Measurements from ENCODE around the gene DNAJA2. TPM values are rescaled to one million over a fixed set of nuclear protein-coding genes. Genes with fewer than 3 reads are reported as not detected.

DNAJA2 gene
- total RNA-seq: 43.6 and 45.1 TPM in 2 replicates

GRCh38 chr16:46973207-46973995 lies at the start of gene DNAJA2:
Gene DNAJA2, minus strand, starts transcription at chr16:46973674. Its CDS starts 102 bp downstream, at chr16:46973572.

Other genes with a start within 250 kb of the DNAJA2 start
- 0.17 and 3.6 TPM in 2 replicates for gene MYLK3, start 225.3 kb downstream of the DNAJA2 start, total RNA-seq
- gene C16orf87, start 142.5 kb downstream of the DNAJA2 start, total RNA-seq: 7.7 and 8.4 TPM in 2 replicates
- 11.4 and 21.0 TPM in 2 replicates for gene GPT2, start 89.3 kb downstream of the DNAJA2 start, total RNA-seq
- 10.4 and 16.6 TPM in 2 replicates for gene NETO2, start 170.3 kb upstream of the DNAJA2 start, total RNA-seq

Measured in pericardium fibroblast (primary cell).